Brain microvascular endothelial cell (primary cell): ENCODE measurements around the gene CLDN14.

ENCODE experiments used
- DNase-seq: peaks from one replicate; pipeline ENCODE4 v3.0.0-alpha.2; 2020
- H3K27ac ChIP-seq: fragments of 250-450 bp; sonication (Bioruptor Pico); 2 replicates; pipeline ENCODE4 v1.5.1; 2020; ENCODE audit warnings: mild to moderate bottlenecking, moderate library complexity
- H3K27me3 ChIP-seq: fragments of 250-450 bp; sonication (Bioruptor Pico); replicated peaks from 2 replicates; pipeline ENCODE4 v1.5.1; 2020; ENCODE audit warnings: mild to moderate bottlenecking
- H3K36me3 ChIP-seq: fragments of 250-450 bp; sonication (Bioruptor Pico); replicated peaks from 2 replicates; pipeline ENCODE4 v1.5.1; 2020; ENCODE audit warnings: mild to moderate bottlenecking
- H3K4me3 ChIP-seq: 2 replicates; pipeline ENCODE4 v1.5.1; 2011; ENCODE audit warnings: low read depth, mild to moderate bottlenecking, control low read depth, low read length, moderate library complexity
- in situ Hi-C: cut with HindIII; loops from 2 replicates; pipeline ENCODE4 v1.10.0; 2017; ENCODE audit warnings: low sequenced_read_pairs, low pct_ligation_motif_present
- TF ChIP-seq, protein P1 (sequence below): IDR thresholded peaks from 2 replicates; pipeline ENCODE4 v1.5.1; 2011; ENCODE audit warnings: low read depth, mild to moderate bottlenecking, moderate library complexity, low read length, control low read depth, inconsistent platforms; ENCODE audit errors: missing control alignments

The CLDN14 gene

GRCh38 chr21:36499578-36500471, 19.9 kb upstream of the CLDN14 start:
- DNase-seq, result peak; percentile 78
- in situ Hi-C loops, result no loop called here
- Histone ChIP-seq H3K4me3 (no peak overlapping the region), H3K27ac (peak overlapping the region; percentile 69), H3K36me3 (no peaks in the 10 kb centered on the region), H3K27me3 (no peaks in the 10 kb centered on the region)
- TF ChIP-seq, protein P1, sequence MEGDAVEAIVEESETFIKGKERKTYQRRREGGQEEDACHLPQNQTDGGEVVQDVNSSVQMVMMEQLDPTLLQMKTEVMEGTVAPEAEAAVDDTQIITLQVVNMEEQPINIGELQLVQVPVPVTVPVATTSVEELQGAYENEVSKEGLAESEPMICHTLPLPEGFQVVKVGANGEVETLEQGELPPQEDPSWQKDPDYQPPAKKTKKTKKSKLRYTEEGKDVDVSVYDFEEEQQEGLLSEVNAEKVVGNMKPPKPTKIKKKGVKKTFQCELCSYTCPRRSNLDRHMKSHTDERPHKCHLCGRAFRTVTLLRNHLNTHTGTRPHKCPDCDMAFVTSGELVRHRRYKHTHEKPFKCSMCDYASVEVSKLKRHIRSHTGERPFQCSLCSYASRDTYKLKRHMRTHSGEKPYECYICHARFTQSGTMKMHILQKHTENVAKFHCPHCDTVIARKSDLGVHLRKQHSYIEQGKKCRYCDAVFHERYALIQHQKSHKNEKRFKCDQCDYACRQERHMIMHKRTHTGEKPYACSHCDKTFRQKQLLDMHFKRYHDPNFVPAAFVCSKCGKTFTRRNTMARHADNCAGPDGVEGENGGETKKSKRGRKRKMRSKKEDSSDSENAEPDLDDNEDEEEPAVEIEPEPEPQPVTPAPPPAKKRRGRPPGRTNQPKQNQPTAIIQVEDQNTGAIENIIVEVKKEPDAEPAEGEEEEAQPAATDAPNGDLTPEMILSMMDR, result no peak

- DNase-seq, result no peak
- Histone ChIP-seq H3K27me3 (no peaks in the 10 kb centered on the region), H3K36me3 (no peaks in the 10 kb centered on the region), H3K4me3 (no peak overlapping the region), H3K27ac (no peak overlapping the region)
- in situ Hi-C loops, result no loop called here
- TF ChIP-seq, protein P1, result no peak
Observed at GRCh38 chr21:36494557-36494956, 14.6 kb upstream of the CLDN14 start.

DNA sequence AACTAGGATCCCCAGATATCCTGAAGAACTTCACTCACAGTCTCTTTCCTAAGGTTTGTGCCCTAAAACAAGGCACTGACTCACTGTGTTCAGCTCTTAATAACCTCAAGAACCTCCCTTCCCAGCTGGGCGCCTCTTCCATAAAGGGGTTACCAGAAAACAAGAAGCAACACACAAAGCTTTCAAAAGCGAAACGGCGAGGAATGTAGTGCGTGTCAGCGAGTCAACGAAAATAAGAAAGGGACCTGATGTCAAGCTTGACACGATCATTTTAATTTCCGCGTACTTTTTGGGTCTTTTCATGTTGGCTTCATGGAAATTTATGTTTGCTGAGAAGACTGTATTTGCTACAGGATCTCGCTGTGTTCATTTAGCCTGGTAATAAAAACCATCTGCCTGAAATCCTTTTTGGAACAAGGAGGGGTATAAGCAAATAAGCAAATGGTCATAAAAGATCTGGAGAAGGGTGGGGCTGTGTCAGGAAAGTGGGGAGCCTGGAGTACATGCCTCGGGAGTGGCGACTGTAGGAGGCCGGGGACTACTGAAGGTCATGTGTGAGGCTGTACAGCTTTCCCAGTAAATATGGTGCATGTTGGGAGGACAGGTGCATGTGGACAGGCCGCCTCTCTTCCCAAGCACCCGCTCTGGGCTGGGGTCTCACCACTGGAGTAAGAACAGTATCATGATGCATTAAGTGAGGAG, 11.4 kb upstream of the CLDN14 start:
- TF ChIP-seq, protein P1, result no peak
- Histone ChIP-seq H3K27me3 (no peaks in the 10 kb centered on the region), H3K27ac (peak overlapping the region; percentile 49), H3K4me3 (no peak overlapping the region), H3K36me3 (no peaks in the 10 kb centered on the region)
- DNase-seq, result peak; percentile 81
- in situ Hi-C loops, result no loop called here

DNA sequence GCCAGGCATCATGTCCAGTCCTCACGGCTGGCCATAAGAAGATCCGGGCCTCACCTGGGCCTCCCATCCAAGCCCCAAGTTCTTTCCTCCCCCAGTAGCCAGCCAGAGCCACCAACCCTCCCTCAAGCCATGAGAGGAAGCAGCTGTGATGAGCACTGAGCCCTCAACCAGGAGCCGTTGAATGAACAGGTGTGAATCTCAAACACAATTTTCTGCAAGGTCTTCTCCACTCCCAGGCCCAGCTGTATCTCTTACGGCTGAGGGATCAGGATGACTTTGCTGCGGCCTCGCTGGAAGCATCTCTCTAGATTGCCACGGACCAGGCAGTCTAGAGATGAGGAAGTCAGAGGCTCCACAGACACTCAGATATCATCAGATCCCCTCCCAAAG, 9.8 kb upstream of the CLDN14 start:
- Histone ChIP-seq H3K27ac (no peak overlapping the region), H3K27me3 (no peaks in the 10 kb centered on the region), H3K36me3 (no peaks in the 10 kb centered on the region), H3K4me3 (no peak overlapping the region)
- in situ Hi-C loops, result no loop called here
- no peak for DNase-seq
- TF ChIP-seq, protein P1, result no peak

DNA sequence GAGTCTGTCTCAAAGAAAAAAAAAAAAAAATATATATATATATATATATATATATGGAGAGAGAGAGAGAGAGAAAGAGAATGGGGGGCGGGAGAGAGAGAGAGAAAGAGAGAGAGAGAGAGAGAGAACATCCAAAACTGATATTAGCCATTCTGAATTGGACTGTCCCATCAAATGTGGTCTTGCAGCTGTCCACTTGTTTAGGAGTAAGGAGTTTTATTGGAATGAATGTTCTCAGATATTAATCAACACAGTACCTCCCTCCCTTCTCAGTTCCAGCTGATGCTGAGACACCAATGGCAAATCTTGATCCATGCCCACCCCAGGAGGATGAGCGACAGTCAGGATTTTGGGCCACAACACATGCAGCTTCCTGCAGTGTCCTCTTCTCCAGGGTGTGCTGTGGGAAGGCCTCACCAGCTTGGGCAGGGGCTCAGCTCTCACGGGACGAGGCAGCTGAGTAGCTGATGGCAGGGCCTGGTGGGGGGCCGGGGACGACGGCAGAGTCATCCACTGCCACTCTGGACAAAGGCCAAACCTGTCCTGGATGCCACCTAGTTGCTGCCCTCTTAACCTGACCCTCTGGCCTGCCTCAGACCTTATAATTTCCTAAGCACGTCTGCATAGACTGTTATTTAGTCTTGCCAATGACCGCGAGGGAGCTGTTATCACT, 9.3 kb upstream of the CLDN14 start:
- TF ChIP-seq, protein P1, result no peak
- DNase-seq, result no peak
- Histone ChIP-seq H3K27me3 (no peaks in the 10 kb centered on the region), H3K36me3 (no peaks in the 10 kb centered on the region), H3K27ac (no peak overlapping the region), H3K4me3 (no peak overlapping the region)
- in situ Hi-C loops, result no loop called here
